Measurements from ENCODE around the gene FAT3.

FAT3 gene
- long read RNA-seq, donor 1 = 0 reads
- long read RNA-seq, donor 2, partial matches to known transcripts = 0 of 1 reads
- long read RNA-seq, donor 2, other reads (novel, unspliced or antisense) = 0 of 1 reads
- long read RNA-seq, donor 3 = 0 reads
- long read RNA-seq, donor 4 = 0 reads
- long read RNA-seq, donor 5 = 0 reads
- long read RNA-seq, donor 6 = 0 reads
- long read RNA-seq, donor 7 = 0 reads
- long read RNA-seq, donor 8 = 0 reads

GRCh38 chr11:92224407-92225124 lies at the start of gene FAT3:
TSS of gene FAT3 (plus strand) at chr11:92224818. CDS start at chr11:92352113, 127,295 bp downstream.
- DNase-seq = peak; percentile 93

GRCh38 chr11:92179017-92179670 lies 45.5 kb upstream of the FAT3 start:
- DNase-seq = no peak

- DNase-seq = no peak
These were observed 44.4 kb upstream of the FAT3 start for GRCh38 chr11:92180226-92180625.

GRCh38 chr11:92180664-92181251 lies 43.9 kb upstream of the FAT3 start:
- no peak for DNase-seq

GRCh38 chr11:92190535-92191206 lies 33.9 kb upstream of the FAT3 start:
- DNase-seq = no peak

GRCh38 chr11:92192141-92192540 lies 32.5 kb upstream of the FAT3 start:
- DNase-seq = no peak

- no peak for DNase-seq
These were observed 26.4 kb upstream of the FAT3 start for GRCh38 chr11:92198268-92198667.

- no peak for DNase-seq
These were observed 24.6 kb upstream of the FAT3 start for GRCh38 chr11:92199991-92200390.

- no peak for DNase-seq
These were observed 19.9 kb upstream of the FAT3 start for GRCh38 chr11:92204731-92205130.

DNA sequence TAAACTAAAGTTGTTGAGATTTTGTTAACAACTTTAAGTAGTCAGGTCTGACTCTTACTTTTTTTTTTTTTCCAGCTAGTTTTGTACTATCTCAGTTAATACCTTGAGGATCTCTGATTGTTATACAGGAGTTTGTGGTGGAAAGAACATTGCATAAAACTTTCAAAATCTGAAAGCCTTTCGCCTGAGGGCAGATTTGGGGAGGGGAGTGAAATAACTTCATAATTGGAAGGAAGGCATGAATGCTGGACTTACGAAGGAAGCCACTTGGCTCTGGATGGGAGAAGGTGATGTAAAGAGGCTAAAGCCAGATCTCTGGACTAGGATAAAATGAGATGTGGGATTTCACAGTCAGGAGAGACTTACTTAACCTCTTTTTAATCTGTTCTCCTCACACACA lies 18.2 kb upstream of the FAT3 start:
- no peak for DNase-seq

GRCh38 chr11:92211576-92212167 lies 12.9 kb upstream of the FAT3 start:
- DNase-seq = no peak

- no peak for DNase-seq
These were observed 12.1 kb upstream of the FAT3 start for GRCh38 chr11:92212530-92212929.

DNA sequence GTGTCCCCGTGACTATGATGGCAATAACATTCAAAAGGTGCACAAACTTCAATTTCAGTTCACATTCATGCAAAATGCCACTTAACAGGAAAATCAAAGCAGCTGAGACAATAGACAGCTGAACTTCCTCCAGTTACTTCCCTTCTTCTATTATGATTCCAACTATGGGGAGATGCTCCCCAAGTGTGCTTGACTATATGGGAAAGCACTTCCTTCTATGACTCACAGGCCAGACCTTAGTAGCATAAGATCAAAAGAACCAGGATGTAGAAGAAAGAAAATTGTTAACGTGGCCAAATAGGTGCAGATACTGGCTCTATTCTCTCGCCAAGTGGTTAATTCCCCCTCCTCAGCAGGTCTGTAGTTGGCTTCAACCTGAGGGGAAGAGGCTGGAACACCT lies 7.8 kb upstream of the FAT3 start:
- DNase-seq = no peak

- DNase-seq = no peak
These were observed 5.1 kb upstream of the FAT3 start for GRCh38 chr11:92219476-92219875.

DNA sequence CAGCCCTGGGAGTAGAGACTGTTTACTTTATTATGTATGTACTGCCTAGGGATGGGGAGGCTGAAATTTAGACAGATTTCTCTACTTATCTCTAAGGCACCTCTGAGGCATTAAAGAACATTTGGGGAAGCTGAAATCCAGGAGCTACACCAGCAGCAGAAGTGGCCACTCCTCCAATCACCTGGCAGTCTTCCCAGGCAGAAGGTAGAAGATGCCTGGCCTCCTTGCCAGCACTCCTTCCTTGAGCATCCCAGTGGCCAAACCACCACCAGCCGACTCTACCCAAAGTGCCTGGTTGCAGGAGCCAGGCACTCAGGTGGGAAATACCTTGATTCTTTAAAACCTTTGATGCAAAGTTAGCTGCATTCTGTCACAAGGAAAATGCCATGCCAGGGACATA lies 1.9 kb upstream of the FAT3 start:
- no peak for DNase-seq

DNA sequence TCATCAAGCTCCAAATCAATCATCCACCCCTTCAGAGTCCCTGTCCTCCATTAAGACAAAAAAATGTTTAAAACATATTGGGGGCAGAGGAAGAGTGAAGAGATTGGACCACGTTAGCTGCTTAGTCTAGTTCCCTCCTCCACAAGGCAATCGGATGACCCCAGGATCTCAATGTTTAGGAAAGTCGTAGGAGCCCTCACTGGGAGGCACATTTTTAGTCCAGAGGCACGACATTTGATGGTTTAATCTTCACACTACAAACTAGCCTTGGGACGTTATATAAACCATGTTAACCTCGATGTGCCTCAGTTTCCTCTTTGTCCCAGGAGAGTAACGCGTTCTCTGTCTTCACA lies 588 bp upstream of the FAT3 start:
- DNase-seq = no peak

- no peak for DNase-seq
These were observed 528 bp downstream of the FAT3 start for GRCh38 chr11:92225125-92225567.

- peak; percentile 76 for DNase-seq
These were observed 1.1 kb downstream of the FAT3 start for GRCh38 chr11:92225568-92226330.

GRCh38 chr11:92226331-92227229 lies 2.0 kb downstream of the FAT3 start:
- DNase-seq = peak; percentile 73

DNA sequence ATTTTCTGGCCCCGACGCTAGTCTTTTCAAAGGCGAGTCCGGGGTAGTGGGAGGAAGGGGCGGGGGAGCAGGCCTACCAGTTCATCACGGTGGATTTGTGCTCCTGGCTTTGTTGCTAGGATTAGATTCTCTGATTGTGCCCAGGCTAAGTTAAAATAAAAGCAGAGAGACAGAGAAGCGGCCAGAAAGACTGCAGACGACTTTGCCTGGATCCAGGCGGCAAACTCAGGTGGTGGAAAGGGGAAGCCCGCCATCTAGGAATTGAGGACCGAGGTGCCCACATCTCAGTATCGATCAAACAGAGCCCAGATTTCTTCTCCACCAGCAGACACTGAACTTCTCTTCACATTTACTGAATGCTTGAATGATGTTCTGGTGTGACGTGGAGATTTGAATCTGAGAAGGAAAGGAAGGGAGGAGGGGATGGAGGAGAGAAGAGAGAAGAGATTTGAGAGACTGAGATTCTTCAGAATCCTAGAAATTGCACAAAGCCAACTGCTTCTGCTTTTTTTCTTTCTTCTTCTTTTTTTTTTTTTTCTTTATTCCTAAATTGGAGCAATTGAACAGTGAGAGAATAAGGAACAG lies 2.7 kb downstream of the FAT3 start:
- DNase-seq = no peak

Data from right kidney (tissue), 9 donors.